Central memory CD4-positive, alpha-beta T cell (primary cell): Measurements from ENCODE around the gene TLNRD1.
"Not testable (repeated sequence)": the region's sequence is repeated elsewhere in the genome, so short reads cannot be mapped to it uniquely, and the experiment has no call there.

Experiments
- DNase-seq: peaks from one replicate; pipeline ENCODE4 v3.0.0; 2022
- total RNA-seq, 3 experiments: gene quantifications; one replicate each; lab custom pipeline; 2026; lab: John Stamatoyannopoulos, UW

The TLNRD1 gene
- 30.9 to 51.5 (median 50.8) reads per million in 3 experiments for total RNA-seq

DNA sequence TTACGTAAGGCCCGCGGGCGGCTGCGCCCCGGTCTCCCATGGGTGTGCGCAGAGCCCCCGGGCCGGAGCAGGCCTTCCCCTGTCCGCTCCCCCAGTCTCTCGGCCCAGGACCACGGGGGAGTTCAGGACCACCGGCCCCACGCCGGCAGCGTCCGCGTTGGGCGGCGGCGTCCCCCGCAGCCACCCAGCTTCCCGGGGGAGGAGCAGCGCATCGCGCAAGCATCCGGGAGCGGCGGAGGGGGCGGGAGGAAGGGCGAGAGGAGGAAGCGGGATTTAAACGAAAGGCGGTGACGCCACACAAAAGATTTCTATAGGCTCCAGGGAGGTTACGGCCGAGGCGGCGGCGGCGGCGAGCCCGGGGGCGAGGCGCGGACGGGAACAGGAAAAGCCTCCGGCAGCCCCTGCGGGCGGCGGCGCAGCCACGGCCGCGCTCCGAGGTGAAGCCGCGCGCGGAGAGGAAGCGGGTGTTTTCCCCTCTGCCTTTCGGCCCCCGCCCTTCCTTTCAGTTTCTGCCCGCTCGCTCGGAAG lies at the start of gene TLNRD1:
Gene TLNRD1 (plus strand): TSS at position 300 of the 528 bp plus-strand sequence. CDS start 1,349 bp downstream, outside the sequence.
- DNase-seq: peak; percentile 88

DNA sequence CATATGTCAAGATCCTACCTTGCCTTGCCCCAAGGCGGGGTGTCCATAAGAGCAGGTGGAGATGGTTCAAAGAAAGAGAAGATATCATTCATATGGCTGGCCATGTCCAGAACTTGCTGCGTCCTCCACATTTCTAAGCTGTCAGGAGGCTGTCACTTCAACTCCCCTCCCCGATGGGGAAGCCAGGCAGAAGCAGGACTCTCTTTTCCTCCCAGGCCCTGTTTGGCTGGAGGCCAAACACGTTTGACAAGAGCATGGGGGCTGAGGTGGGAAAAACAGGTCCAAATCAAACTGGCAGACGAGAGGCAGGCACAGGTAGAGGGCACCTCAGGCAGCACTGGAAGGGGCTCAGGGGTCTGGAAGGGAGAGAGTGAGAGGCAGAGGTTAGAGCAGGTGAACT lies 48.8 kb upstream of the TLNRD1 start:
- DNase-seq: no peak

DNA sequence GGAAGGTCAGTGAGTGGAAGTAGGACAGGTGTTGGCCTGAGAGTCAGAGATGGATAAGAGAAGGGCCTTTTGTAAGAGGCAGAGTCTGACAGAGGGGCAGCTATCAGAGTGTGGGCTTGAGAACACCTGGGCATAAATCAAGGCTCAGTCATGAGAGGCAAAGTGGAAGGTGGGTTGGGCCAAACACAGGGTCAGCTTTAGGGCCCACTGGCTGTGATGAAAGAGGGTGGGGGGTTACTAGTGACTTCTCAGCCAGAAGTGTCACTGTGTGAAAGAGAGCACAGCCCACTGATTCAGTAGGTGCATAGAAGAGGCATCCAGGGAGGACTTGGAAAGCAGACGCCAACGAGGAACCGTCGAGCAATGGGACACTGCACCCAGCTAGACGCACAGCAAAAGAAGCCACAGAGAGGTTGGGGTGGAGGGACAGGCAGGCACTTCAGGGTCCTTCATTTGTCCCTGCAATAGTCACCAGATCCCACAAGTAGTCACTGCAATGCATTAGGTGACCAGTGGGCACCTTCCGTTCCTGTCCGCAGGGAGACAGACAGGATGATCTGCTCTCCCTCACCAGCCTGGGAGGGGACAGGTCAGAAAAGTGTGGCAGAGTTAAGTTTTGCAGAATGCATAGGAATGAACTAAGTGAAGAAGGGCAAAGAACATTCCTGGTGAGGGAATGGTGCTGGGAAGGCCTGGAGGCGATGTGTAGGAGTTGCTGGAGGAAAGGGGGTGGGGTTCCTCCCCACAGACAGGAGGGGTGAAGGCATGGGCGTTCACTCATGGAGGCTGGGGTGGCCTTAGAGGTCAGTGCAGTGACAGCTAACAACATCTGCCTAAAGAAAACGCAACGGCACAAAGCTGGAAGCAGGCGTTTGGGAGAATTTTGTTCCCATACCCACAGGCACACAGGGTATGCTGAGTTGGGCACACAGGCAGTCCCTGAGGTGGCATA lies 47.4 kb upstream of the TLNRD1 start:
- no peak for DNase-seq

DNA sequence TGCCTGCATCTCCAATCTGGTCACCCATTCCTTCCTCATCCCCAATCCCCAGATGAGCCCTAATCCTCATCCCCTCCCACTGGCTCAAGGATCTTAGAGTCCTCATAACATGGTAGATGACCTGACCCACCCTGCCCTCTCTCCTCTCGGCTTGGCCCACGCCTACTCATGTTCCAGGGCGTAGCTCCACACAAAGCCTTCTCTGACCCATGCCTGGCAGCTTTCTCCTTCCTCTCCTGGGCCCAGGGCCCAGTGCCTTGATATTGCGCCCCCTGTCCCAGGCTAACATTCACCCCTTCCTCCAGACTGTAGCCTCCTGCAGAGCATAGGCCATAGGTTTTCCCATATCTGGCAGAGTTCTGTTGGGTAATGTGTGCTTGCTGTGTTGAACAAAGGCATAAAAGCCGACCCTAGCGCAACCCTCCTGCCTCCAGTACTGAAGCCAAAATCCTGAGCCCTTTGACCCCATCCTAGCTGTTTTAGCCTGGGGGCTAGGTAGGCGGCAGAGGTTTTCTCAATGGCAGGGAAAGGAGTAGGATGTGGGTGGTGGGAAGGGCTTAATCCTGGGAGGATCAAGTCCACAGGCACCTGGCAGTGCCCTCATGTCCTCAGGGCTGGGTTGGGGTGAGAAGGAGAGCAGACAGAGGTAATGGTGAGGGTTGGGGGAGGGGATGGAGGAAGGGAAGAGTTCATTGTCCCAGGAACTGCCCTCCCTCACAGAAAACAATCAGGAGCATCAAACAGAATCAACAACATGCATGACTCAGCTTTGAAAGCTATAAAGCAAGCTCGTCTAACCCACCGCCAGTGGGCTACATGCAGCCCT lies 46.6 kb upstream of the TLNRD1 start:
- no peak for DNase-seq

DNA sequence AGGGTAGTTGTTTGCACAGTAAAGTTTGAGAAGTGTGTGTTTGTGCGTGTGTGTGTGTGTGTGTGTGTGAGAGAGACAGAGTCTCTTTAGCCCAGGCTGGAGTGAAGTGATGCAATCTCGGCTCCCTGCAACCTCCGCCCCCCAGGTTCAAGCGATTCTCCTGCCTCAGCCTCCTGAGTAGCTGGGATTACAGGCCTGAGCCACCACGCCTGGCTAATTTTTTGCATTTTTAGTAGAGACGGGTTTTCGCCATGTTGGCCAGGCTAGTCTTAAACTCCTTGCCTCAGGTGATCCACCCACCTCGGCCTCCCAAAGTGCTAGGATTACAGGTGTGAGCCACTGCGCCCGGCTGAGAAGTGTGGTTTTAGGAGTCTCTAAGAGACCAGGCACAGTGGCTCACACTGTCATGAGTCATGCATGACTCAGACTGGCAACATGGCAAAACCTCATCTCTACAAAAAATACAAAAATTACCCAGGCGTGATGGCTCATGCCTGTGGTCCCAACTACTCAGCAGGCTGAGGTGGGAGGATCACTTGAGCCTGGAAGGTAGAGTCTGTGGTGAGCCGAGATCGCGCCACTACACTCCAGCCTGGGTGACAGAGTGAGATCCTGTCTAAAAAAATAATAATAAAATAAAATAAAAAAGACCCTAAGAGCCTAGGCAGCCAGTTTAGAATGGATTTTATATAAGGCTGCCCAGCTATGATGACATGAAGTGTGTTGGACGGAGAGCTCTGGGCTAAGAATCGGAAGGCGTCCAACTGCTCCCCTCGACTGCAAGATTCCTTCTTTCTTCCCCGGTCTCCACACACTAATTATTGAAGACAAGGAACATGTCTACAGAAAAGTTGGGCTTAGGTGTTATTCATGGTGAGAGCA lies 44.9 kb upstream of the TLNRD1 start:
- not testable (repeated sequence) for DNase-seq

DNA sequence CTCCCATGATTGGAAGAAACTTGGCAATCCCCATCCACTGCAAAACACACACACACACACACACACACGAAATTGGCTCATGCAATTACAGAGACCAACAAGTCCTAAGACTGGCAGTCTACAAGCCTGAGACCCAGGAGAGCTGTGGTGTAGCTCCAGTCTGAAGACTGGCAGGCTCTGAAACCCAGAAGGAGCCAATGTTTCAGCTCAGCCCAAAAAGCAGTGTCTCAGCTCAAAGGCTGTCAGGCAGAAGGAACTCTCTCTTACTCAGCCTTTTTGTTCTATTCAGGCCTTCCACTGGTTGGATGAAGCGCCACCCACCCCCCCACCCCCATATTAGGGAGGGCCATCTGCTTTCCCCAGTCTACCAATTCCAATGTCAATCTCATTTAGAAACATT lies 43.2 kb upstream of the TLNRD1 start:
- no peak for DNase-seq

DNA sequence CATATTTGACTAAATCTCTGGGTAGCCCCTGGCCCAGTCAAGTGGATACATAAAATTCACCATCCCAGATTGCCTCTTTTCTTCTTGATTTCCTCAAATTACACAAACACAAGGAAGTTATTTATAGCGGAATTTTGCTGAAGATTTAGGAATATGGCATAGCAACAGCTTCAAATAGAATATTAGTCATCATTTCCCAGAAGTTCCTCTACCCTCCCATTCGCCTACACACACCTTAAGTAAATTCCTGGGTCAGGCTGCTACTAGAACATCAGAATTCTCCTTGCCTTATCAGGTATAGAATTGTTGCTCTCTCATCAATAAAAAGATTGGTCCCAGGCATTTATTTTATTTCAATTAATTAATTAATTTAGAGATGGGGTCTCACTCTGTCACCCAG lies 42.7 kb upstream of the TLNRD1 start:
- DNase-seq: no peak

DNA sequence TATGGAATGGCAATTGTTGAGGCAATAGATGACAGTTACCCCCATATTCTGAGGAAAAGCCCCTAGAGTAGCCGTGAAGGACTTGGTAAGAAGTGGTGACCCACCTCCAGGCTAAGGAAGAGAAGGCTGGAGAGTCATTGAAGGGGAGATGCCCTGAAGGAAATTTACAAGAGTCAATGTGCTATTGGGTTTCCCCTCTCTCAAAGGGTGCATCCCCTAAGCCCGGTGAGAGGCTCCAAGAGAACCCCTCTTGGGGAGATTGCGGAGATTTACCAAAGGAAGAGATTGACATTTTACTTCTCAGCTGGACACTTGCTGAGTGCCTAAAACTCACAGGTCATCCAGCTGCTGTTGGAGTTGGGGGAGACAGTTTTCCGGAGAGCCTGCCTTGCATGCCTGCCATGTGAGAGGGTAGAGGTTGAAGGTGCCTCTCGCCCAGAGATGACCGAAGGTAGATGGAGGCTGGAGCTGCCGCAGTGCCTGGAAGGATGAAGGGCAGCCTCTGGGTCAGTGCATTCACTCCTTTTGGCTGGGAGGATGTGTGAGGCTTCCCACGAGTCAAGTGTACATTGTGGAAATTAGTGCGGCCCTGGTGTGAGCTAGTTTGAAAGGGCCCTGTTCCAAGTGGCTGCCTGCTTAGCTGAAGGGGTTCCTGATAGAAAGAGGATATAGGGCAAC lies 41.8 kb upstream of the TLNRD1 start:
- DNase-seq: no peak

DNA sequence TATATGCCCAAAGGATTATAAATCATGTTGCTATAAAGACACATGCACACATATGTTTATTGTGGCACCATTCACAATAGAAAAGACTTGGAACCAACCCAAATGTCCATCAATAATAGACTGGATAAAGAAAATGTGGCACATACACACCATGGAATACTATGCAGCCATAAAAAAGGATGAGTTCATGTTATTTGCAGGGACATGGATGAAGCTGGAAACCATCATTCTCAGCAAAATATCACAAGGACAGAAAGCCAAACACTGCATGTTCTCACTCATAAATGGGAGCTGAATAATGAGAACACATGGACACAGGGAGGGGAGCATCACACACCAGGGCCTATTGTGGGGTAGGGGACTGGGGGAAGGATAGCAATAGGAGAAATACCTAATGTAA lies 35.3 kb upstream of the TLNRD1 start:
- not testable (repeated sequence) for DNase-seq

DNA sequence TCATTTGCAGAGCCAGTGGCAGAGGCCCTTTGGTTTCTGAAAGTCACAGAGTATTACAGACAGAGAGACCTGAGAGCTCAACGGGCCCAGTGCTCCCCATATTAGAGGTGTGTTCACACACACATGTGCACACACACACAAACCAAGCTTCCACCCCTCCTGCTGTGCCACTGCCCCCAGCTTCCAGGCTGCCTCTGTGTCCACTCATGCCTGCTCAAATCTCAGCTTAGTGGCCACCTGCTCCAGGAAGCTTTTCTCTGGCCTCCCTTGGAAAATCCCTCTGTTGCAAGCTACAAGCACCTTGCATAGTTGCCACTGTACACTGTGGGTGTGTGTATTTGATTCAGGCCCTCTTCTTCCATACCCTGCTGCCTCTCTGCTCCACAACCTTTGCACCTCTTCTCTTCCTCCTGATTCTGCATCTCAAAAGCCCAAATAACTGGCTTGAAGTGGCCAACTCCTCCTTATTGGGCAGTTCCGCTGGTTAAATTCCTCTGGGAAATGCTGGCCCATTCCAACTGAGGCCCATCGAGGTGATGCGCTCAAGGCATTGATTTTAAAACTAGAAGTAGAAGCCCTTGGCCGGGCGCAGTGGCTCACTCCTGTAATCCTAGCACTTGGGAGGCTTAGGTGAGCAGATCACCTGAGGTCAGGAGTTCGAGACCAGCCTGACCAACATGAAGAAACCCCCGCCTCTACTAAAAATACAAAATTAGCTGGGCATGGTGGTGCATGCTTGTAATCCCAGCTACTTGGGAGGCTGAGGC lies 34.1 kb upstream of the TLNRD1 start:
- DNase-seq: no peak

DNA sequence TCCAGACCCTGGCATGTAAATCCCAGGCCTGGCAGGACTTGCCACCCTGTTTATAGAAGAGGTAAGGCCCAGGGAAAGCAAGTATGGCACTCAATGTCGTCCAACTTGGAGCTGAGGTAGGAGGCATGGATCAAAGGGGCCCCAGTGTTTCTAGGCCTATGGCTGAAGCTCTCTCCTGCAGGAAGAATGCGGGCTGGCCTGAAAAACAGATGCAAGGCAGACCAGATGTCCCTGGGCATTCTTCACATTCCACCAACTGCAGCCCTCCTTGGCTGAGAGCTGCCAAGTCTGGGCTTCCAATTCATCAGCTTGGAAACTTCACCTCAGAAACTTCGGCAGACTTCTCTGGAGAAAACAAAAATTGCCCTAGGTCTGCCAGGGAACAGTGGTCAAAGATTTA lies 33.3 kb upstream of the TLNRD1 start:
- DNase-seq: no peak

DNA sequence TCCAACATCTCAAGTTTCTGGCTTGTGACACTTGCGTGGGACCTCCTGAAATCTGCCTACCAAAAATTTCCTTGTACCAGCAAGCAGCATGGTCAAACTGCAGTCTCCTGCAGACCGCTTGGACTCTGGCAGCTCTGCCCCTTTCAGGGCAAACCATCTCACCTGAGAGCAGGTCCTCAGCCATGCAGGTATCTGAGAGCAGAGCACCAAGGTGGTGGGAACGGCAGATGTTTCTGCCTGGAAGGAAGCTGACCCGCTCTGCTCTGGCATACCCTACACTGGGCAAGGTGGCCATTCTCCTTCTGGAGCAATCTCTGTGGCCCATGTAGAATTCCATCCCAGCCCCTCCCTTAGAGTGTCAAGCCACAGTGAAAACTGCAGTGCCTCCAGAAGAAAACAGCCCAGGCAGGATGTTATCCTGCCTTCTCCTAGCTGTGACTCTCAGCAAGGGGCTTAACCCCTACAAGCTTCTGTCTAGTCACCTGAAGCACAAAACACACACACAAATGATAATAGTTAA lies 32.7 kb upstream of the TLNRD1 start:
- DNase-seq: no peak

DNA sequence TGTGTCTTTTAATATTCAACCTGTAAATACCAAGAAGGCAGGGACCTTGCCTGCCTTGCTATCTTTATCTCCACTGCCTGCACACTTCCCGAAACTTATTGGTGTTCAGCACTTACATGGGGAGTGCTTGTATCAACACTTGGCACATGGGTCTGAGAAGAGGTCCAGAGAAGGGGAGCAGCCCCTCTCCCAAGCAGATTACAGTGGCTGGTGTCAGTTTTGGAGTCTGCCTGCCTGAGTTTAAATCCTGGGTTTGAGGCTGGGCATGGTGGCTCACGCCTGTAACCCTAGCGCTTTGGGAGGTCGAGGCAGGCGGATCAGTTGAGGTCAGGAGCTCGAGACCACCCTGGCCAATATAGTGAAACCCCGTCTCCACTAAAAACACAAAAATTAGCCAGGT lies 31.4 kb upstream of the TLNRD1 start:
- no peak for DNase-seq

DNA sequence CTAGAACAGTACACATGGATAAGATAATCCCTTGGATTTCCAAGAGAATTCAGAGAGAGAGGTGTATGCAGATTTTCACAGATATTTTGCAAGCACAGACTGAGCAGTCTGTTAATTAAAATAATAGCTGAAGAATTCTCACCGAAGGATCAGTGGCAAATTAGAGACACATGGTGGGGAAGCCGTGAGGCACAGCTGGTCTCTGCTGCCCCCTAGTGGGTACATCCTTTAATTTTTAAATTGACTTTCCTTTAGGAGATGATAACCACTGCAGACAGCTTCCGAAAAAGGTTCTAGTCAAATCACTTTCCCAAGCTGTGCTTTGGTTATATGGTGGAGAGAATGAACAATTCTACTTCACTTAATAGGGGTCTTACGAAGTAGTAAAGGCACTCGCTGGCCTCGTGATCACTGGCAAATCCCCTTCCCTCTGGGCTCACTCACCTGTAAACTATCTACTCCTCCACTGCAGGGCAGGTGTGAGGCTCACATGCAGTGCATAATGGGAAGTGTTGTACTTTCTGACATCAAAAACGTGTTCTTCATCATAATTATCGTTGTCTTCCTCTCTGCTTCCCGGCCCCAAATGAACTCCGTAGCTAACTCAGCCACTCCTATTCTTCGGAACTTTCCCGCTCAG lies 30.6 kb upstream of the TLNRD1 start:
- DNase-seq: peak; percentile 60

DNA sequence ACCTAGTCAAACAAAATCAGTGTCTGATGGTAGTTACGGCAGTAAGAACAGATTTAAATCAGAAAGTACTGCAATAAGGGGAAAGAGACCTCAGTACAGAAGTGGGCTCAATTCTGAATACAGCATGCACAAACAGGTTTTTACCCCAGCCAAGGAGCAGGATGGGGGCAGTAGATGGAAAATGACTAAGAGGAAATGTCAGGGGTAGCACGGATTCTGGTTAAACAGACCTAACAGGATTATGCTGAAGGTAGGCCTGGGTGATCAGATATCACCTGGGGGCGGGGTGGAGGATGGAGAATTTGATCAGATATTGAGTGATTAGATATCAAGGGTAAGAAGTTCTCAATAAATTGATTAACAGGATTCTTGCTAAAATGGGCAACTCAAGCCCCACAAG lies 30.1 kb upstream of the TLNRD1 start:
- no peak for DNase-seq

DNA sequence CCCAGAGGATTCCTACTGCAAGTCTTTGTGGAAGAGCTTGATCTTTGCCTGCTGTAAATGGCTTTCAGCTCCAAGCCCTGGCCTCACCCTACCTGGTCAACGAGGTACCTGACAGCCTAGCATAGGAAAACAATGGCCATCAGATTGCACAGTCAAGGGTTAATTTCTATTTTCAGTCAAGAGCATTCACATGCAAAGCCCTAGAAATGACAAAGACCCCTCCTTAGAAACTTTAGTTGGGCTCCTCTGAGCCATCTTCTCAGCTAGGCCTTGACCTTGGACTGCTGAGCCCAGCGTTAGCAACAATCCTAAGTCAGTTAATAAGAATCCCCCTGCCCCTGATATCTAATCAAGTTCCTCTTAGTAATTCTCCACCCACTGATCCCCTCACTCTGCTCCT lies 29.6 kb upstream of the TLNRD1 start:
- no peak for DNase-seq

DNA sequence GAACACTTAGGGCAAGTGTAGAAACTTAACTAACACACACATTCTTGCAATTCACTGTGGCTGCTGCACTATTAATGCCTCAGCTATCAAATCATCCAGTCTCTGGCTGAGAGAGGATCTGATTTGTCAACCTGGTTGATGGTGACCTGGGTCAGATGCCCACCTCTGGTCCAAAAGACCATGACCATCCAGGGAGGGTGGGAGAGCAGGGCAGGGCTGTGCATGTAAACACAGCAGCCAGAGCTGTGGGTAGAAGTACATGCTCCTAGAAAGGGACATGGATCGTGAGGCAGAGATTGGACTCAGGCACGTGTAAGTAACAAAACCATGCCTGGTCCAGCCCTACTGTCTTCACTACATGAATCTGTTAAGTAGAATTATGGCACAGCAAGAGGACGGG lies 28.4 kb upstream of the TLNRD1 start:
- DNase-seq: no peak

DNA sequence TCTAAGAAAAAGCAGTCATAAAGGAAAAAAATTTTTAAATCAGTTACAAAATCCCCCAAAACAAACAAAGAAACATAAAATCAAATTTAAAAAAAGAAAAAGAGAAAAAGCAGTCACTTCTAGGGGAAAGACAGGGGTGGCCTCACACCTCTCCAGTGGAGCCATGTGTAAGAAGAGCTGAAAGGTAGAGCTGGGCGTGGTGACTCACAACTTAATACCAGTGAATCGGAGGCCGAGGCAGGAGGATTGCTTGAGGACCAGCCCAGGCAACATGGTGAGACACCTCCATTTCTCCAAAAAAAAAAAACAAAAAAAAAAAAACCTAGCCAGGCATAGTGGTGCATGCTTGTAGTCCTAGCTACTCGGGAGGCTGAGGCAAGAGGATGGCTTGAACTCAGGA lies 25.8 kb upstream of the TLNRD1 start:
- DNase-seq: no peak

DNA sequence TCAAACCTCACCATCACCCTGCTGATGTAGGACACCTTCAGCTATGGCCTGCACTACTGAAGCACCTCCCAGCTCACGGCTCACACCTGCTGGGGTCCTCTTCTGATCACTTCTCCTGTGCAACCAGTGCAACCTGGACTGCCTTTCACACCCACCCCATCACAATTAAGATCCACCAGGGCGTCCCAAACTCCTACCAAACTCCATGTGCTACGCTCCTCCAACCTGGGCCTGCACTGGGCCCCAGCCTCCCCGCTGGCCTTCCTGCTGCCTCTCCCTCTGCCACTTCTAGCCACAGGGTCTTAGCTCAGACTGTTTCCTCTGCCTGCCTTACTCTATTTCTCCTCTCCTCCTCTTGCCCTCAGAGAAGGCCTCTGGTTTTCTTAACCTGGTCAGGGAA lies 23.9 kb upstream of the TLNRD1 start:
- DNase-seq: no peak

DNA sequence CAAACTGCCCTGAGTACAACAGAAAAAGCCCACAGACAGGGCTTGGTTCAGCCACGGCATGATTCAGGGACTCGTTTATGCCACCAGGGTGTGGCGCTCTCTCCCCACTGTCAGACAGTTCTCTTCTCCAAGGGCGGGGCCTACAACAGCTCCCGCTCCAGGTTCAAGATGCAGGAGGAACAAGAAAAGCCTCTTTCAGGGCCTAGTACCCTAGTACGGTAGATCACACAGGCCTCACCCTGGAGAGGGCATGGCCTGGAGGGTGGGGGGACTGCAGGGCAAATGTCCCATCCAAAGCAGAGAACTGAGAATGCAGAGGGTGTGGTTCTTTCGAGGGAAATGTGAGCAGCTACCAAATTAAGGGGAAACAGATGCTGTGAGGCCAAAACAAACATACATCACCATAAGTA lies 23.1 kb upstream of the TLNRD1 start:
- no peak for DNase-seq
